Mesothelial cell of epicardium (in vitro differentiated cells): Measurements from ENCODE around the gene ISOC2. TPM values are rescaled to one million over a fixed set of nuclear protein-coding genes. Genes with fewer than 3 reads are reported as not detected.

Source experiments
- DNase-seq, 2 experiments: peaks; one replicate each; pipeline ENCODE4 v3.0.0; 2021; ENCODE audit warnings: low spot score in 2 of 2; ENCODE audit not compliant: unreplicated experiment in 2 of 2
- H3K27ac Mint-ChIP-seq: 2 replicates; pipeline ENCODE4 v1.8.0; 2021; ENCODE audit warnings: mixed read lengths
- H3K27me3 Mint-ChIP-seq: 2 replicates; pipeline ENCODE4 v1.8.0; 2021; ENCODE audit warnings: low read depth, mixed read lengths
- H3K36me3 Mint-ChIP-seq: 2 replicates; pipeline ENCODE4 v1.8.0; 2021; ENCODE audit warnings: mixed read lengths
- H3K4me1 Mint-ChIP-seq: 2 replicates; pipeline ENCODE4 v1.8.0; 2021; ENCODE audit warnings: mixed read lengths
- H3K4me3 Mint-ChIP-seq: 2 replicates; pipeline ENCODE4 v1.8.0; 2021; ENCODE audit warnings: mild to moderate bottlenecking, moderate library complexity, mixed read lengths
- H3K9me3 Mint-ChIP-seq: 2 replicates; pipeline ENCODE4 v1.8.0; 2021; ENCODE audit warnings: mixed read lengths
- total RNA-seq: library from RNA; stranded (reverse); gene quantifications from 3 replicates; pipeline ENCODE4 v1.2.1, GENCODE V29; 2021
- TF ChIP-seq, protein P1 (sequence below): fragments of 200-600 bp; sonication (generic); IDR thresholded peaks from one replicate; pipeline ENCODE4 v1.5.0; 2021; ENCODE audit warnings: antibody characterized with exemption; ENCODE audit not compliant: unreplicated experiment

The ISOC2 gene
- total RNA-seq, 1 donor from 2014 or later = 35.0 TPM

DNA sequence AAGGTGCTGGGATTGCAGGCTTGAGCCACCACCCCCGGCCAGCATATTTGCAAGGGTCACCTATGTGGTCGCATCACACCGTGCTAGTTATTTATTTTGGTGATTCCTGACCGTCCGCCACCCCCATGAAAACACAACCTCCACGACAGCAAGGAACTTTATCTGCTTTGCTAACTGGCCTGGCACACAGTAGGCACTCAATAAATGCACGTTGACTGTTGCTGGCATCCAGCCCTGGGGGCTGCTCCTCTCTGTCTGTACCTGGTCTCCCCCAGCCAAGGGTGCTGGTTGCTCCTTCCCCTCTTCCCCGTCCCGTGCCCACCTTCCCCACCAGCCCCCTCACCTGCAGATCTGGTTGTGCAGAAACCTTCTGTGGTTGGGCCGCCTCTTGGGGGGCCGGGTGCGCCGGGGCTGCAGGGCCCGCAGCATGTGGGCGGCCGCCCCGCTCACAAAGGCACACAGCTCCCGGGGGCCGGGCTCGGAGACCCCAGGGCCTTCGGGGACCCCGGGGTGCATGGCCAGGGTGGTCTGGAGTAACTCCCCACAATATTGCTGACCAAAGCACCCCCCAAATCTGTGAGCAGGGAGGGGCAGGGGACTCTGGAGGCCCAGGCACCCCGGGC is 2.7 kb upstream of the ISOC2 start:
- Mint-ChIP-seq H3K27ac (no peak overlapping the region), H3K4me1 (peaks cover 28% of the 10 kb centered on the region), H3K36me3 (no peaks in the 10 kb centered on the region), H3K9me3 (no peaks in the 10 kb centered on the region), H3K27me3 (peaks cover 46% of the 10 kb centered on the region), H3K4me3 (no peak overlapping the region)
- TF ChIP-seq, protein P1, sequence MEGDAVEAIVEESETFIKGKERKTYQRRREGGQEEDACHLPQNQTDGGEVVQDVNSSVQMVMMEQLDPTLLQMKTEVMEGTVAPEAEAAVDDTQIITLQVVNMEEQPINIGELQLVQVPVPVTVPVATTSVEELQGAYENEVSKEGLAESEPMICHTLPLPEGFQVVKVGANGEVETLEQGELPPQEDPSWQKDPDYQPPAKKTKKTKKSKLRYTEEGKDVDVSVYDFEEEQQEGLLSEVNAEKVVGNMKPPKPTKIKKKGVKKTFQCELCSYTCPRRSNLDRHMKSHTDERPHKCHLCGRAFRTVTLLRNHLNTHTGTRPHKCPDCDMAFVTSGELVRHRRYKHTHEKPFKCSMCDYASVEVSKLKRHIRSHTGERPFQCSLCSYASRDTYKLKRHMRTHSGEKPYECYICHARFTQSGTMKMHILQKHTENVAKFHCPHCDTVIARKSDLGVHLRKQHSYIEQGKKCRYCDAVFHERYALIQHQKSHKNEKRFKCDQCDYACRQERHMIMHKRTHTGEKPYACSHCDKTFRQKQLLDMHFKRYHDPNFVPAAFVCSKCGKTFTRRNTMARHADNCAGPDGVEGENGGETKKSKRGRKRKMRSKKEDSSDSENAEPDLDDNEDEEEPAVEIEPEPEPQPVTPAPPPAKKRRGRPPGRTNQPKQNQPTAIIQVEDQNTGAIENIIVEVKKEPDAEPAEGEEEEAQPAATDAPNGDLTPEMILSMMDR = no peak
- DNase-seq = no peak

DNA sequence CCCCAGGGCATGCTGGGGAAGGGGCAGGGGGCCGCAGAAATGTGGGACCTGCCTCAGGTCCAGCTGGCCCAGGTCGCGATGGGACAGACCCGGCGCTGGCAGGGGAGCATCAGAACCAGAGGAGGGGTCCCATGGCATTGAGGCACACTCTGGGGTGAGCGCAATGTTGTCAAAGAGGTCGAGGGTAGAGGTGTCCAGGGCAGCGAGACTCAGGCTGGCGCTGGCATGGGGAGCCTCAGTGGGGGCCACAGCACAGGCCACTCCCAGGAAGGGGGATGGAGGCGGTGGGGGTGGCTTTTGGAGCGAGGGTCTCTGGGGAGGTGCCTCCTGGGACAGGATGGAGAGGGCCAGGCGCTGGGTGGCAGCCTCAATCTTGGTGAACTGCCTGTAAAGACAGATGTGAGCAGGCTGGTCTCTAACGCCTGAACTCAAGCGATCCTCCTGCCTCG is 2.2 kb upstream of the ISOC2 start:
- no peak overlapping the region for H3K27ac Mint-ChIP-seq
- H3K4me3 Mint-ChIP-seq = no peak overlapping the region
- DNase-seq = no peak
- H3K27me3 Mint-ChIP-seq = peaks cover 46% of the 10 kb centered on the region
- H3K36me3 Mint-ChIP-seq = no peaks in the 10 kb centered on the region
- H3K4me1 Mint-ChIP-seq = peaks cover 29% of the 10 kb centered on the region
- no peaks in the 10 kb centered on the region for H3K9me3 Mint-ChIP-seq
- TF ChIP-seq, protein P1 = no peak

DNA sequence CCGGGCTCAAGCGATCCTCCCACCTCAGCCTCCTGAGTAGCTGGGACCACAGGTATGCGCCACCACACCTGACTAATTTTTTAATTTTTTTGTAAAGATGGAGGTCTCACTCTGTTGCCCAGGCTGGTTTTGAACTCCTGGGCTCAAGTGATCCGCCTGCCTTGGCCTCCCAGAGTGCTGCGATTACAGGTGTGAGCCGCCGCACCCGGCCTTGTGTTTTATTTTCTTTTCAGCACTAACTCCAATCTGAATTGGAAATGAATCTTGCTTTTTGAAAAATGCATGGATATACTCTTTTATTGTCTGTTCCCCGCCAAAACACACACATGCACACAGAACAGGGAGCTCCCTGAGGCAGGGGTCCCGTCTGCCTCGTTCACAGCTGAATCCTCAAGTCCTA is 1.3 kb upstream of the ISOC2 start:
- Mint-ChIP-seq H3K36me3 (no peaks in the 10 kb centered on the region), H3K4me1 (peaks cover 26% of the 10 kb centered on the region), H3K27me3 (peaks cover 44% of the 10 kb centered on the region), H3K9me3 (no peaks in the 10 kb centered on the region), H3K27ac (no peak overlapping the region), H3K4me3 (peak overlapping the region; percentile 79)
- DNase-seq = no peak
- TF ChIP-seq, protein P1 = no peak

DNA sequence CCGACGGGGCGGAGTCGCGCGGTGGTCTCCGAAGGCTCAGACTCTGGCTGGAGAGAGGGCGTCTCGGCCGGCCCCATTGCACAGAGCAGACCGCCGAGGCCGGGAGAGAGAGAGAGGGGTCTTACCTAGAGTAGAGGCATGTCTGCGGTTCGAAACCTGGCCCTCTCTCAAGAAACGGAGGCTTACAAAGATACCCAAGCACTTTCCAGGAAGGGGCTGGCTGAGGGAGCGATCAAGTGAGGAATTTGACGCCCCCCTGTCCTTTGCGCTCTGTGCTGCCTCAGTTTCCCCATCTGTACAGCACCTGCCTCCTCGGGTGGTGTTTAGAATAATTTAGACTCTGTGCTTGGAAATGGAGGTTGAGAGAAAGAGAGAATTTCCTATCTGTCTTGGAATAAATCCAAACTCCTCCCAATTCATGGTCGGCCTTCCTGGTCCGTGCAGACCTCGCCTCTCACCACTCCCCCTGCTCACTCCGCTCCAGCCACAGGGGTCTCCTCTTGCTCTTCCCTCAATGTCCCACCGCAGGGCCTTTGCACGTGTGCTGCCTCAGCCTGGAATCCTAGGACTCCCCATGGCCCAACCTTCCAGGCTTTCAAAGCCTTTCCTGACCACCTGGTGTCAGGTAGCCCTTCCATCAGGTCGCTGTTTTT is 658 bp upstream of the ISOC2 start:
- no peak for DNase-seq
- Mint-ChIP-seq H3K4me3 (peak overlapping the region; percentile 79), H3K27ac (peak overlapping the region; percentile 91), H3K27me3 (peaks cover 40% of the 10 kb centered on the region), H3K4me1 (peaks cover 26% of the 10 kb centered on the region), H3K9me3 (no peaks in the 10 kb centered on the region), H3K36me3 (no peaks in the 10 kb centered on the region)
- TF ChIP-seq, protein P1 = no peak

DNA sequence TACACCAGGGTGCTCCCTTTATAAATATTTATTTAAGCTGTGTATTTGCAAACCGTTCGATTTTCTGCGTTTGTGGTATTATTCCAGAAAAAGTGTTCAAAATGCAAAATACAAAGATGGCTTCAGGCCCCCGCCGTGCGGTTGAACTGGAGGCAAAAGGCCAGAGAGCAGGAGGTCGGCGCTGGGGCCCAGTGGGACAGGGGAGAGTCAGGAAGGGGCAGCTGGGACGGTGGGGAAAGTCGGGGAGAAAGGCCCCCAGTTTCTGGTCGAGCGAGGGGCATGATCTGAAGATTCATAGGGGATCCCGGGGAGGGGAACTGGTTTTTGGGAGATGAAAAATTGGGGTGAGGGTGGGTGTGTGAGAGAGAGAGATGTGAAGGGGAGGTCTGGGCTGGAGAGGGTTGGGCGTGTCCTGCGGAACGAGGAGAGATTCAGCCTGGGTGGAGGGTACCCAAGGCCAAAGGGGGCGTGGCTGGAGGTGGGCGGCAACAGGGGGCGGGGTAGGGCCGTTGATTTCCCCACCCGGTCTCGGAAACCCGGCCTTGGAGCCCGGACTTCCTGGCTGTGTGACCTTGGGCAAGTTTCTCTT is 678 bp downstream of the ISOC2 start:
- peak overlapping the region; percentile 79 for H3K4me3 Mint-ChIP-seq

More for the DNA sequence above, 678 bp downstream of the ISOC2 start:
- TF ChIP-seq, protein P1 = no peak
- DNase-seq = no peak
- Mint-ChIP-seq H3K36me3 (no peaks in the 10 kb centered on the region), H3K27me3 (peaks cover 32% of the 10 kb centered on the region), H3K9me3 (no peaks in the 10 kb centered on the region), H3K4me1 (peaks cover 26% of the 10 kb centered on the region), H3K27ac (peak overlapping the region; percentile 91)
